ACC112 (cell line): ENCODE measurements around the gene AZIN2.
"Not testable (repeated sequence)": the region's sequence is repeated elsewhere in the genome, so short reads cannot be mapped to it uniquely, and the experiment has no call there.

Source experiments
- H2AFZ ChIP-seq: fragments of 200-600 bp; sonication (generic); one replicate; pipeline ENCODE4 v1.6.0; 2017; ENCODE audit warnings: antibody characterized with exemption, low read length; ENCODE audit not compliant: unreplicated experiment
- H3K27ac ChIP-seq: fragments of 200-600 bp; sonication (generic); 2 replicates; pipeline ENCODE4 v1.5.1; 2014; ENCODE audit warnings: low read depth, mild to moderate bottlenecking, antibody characterized with exemption, low read length, moderate library complexity
- H3K27me3 ChIP-seq: fragments of 200-600 bp; sonication (generic); 2 replicates; pipeline ENCODE4 v1.6.1; 2014; ENCODE audit warnings: mild to moderate bottlenecking, antibody characterized with exemption, low read length, moderate library complexity, mixed read lengths; ENCODE audit not compliant: insufficient read depth
- H3K36me3 ChIP-seq: fragments of 200-600 bp; sonication (generic); 2 replicates; pipeline ENCODE4 v1.6.1; 2016; ENCODE audit warnings: mild to moderate bottlenecking, antibody characterized with exemption, low read length, moderate library complexity, mixed read lengths; ENCODE audit not compliant: insufficient read depth
- H3K4me1 ChIP-seq: fragments of 200-600 bp; sonication (generic); one replicate; pipeline ENCODE4 v1.6.1; 2016; ENCODE audit warnings: low read length, mixed read lengths; ENCODE audit not compliant: insufficient read depth, unreplicated experiment, control insufficient read depth
- H3K4me3 ChIP-seq: fragments of 200-600 bp; sonication (generic); 2 replicates; pipeline ENCODE4 v1.5.1; 2014; ENCODE audit warnings: mild to moderate bottlenecking, low read depth, low read length
- H3K79me2 ChIP-seq: fragments of 200-600 bp; sonication (generic); one replicate; pipeline ENCODE4 v1.6.0; 2016; ENCODE audit warnings: low read length; ENCODE audit not compliant: control insufficient read depth, unreplicated experiment, insufficient read depth

AZIN2 gene

GRCh38 chr1:33057095-33057494 lies 23.9 kb upstream of the AZIN2 start:
- Histone ChIP-seq H3K36me3 (no peaks in the 10 kb centered on the region), H3K27me3 (no peaks in the 10 kb centered on the region), H3K27ac (no peak overlapping the region), H3K79me2 (no peaks in the 10 kb centered on the region), H2AFZ (no peak overlapping the region), H3K4me1 (peaks cover 8% of the 10 kb centered on the region), H3K4me3 (no peak overlapping the region)

- H3K79me2 ChIP-seq = no peaks in the 10 kb centered on the region
- no peak overlapping the region for H2AFZ ChIP-seq
- H3K27me3 ChIP-seq = no peaks in the 10 kb centered on the region
- no peaks in the 10 kb centered on the region for H3K36me3 ChIP-seq
- peaks cover 4% of the 10 kb centered on the region for H3K4me1 ChIP-seq
- no peak overlapping the region for H3K4me3 ChIP-seq
- H3K27ac ChIP-seq = no peak overlapping the region
Measured at GRCh38 chr1:33060579-33061083, 20.3 kb upstream of the AZIN2 start.

GRCh38 chr1:33061834-33062233 lies 19.1 kb upstream of the AZIN2 start:
- Histone ChIP-seq H3K79me2 (no peaks in the 10 kb centered on the region), H3K4me1 (peaks cover 4% of the 10 kb centered on the region), H3K36me3 (no peaks in the 10 kb centered on the region), H3K4me3 (no peak overlapping the region), H2AFZ (no peak overlapping the region), H3K27me3 (no peaks in the 10 kb centered on the region), H3K27ac (no peak overlapping the region)

- not testable (repeated sequence) for H3K36me3 ChIP-seq, H3K79me2 ChIP-seq, H3K4me1 ChIP-seq, H2AFZ ChIP-seq, H3K27ac ChIP-seq, H3K4me3 ChIP-seq, H3K27me3 ChIP-seq
Measured at GRCh38 chr1:33064284-33064683, 16.7 kb upstream of the AZIN2 start.

- Histone ChIP-seq H3K27ac (no peak overlapping the region), H3K79me2 (no peaks in the 10 kb centered on the region), H3K4me1 (peaks cover 4% of the 10 kb centered on the region), H3K27me3 (no peaks in the 10 kb centered on the region), H3K4me3 (no peak overlapping the region), H3K36me3 (no peaks in the 10 kb centered on the region), H2AFZ (no peak overlapping the region)
Measured at GRCh38 chr1:33065301-33065700, 15.7 kb upstream of the AZIN2 start.

- not testable (repeated sequence) for H3K27me3 ChIP-seq, H3K27ac ChIP-seq, H2AFZ ChIP-seq, H3K36me3 ChIP-seq, H3K79me2 ChIP-seq, H3K4me3 ChIP-seq, H3K4me1 ChIP-seq
Measured at GRCh38 chr1:33066477-33066876, 14.5 kb upstream of the AZIN2 start.

GRCh38 chr1:33068108-33068507 lies 12.8 kb upstream of the AZIN2 start:
- not testable (repeated sequence) for H3K27ac ChIP-seq, H3K4me1 ChIP-seq, H3K36me3 ChIP-seq, H3K79me2 ChIP-seq, H2AFZ ChIP-seq, H3K4me3 ChIP-seq, H3K27me3 ChIP-seq

GRCh38 chr1:33070628-33071027 lies 10.3 kb upstream of the AZIN2 start:
- Histone ChIP-seq H3K4me1 (peaks cover 13% of the 10 kb centered on the region), H3K4me3 (no peak overlapping the region), H3K27ac (no peak overlapping the region), H2AFZ (no peak overlapping the region), H3K27me3 (0 out of 2 replicates have a peak, but pooled peaks cover 5% of the 10 kb centered on the region), H3K36me3 (no peaks in the 10 kb centered on the region), H3K79me2 (no peaks in the 10 kb centered on the region)

- Histone ChIP-seq H3K27ac (no peak overlapping the region), H2AFZ (no peak overlapping the region), H3K27me3 (0 out of 2 replicates have a peak, but pooled peaks cover 5% of the 10 kb centered on the region), H3K4me3 (no peak overlapping the region), H3K79me2 (no peaks in the 10 kb centered on the region), H3K36me3 (no peaks in the 10 kb centered on the region), H3K4me1 (peaks cover 13% of the 10 kb centered on the region)
Measured at GRCh38 chr1:33072707-33073106, 8.2 kb upstream of the AZIN2 start.

- Histone ChIP-seq H3K27ac (no peak overlapping the region), H3K4me3 (no peak overlapping the region), H3K36me3 (no peaks in the 10 kb centered on the region), H2AFZ (no peak overlapping the region), H3K27me3 (0 out of 2 replicates have a peak, but pooled peaks cover 5% of the 10 kb centered on the region), H3K79me2 (no peaks in the 10 kb centered on the region), H3K4me1 (peaks cover 13% of the 10 kb centered on the region)
Measured at GRCh38 chr1:33074193-33074945, 6.6 kb upstream of the AZIN2 start.

- H3K36me3 ChIP-seq = no peaks in the 10 kb centered on the region
- no peak overlapping the region for H3K4me3 ChIP-seq
- H3K4me1 ChIP-seq = peaks cover 3% of the 10 kb centered on the region
- H3K79me2 ChIP-seq = no peaks in the 10 kb centered on the region
- H2AFZ ChIP-seq = no peak overlapping the region
- H3K27ac ChIP-seq = no peak overlapping the region
- H3K27me3 ChIP-seq = no peaks in the 10 kb centered on the region
Measured at GRCh38 chr1:33078030-33078591, 2.8 kb upstream of the AZIN2 start.
